Stromal cell of bone marrow (primary cell): ENCODE measurements around the gene PRIM1.
"Not testable (repeated sequence)": the region's sequence is repeated elsewhere in the genome, so short reads cannot be mapped to it uniquely, and the experiment has no call there.

Experiments used
- DNase-seq: peaks from one replicate; pipeline ENCODE4 v3.0.0-alpha.2; 2012; ENCODE audit warnings: low read depth

PRIM1 gene

DNA sequence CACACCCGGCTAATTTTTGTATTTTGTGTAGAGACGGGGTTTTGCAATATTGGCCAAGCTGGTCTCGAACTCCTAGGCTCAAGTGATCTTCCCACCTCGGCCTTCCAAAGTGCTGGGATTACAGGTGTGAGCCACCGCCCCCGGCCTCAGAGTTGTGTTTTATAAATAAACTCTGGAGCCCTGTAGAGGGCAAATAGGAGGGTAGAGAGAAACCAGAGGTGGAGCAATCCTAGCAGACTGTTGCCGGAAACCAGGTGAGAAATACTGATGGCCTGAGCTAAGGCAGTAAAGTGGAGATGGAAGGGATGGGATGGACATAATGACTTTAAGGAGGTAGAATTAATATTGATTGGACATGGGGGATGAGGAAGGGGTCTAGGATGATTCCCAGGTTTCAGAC lies 8.3 kb upstream of the PRIM1 start:
- no peak for DNase-seq

DNA sequence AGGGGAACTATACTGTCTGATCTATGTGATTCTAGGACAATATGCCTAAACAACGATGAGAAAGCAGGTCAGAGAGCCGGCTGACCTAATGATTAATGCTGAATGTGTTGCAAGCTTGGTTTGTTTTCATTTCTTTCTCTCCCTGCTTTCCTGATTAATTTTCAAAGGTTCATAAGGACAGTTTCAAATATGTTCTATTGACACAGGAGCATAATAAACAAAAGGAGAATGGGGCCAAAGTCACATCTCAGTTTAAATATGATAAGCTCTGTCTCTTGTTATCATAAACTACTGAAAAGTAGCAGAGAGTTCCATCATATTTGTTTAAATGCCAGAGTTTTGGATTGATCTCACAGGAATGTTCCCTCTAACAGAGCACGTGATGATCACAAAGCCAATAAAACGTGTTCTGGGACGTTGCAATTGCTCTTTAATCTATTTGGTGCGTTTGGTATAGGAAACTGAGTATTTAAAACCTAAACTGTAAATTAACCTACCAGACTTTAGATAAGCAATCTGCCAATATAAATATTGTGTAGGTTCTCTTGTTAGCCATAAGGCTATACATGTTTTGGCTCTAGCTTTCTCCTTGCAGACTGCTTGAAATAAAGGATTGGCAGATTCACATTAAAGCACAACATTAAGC lies 7.3 kb upstream of the PRIM1 start:
- no peak for DNase-seq

DNA sequence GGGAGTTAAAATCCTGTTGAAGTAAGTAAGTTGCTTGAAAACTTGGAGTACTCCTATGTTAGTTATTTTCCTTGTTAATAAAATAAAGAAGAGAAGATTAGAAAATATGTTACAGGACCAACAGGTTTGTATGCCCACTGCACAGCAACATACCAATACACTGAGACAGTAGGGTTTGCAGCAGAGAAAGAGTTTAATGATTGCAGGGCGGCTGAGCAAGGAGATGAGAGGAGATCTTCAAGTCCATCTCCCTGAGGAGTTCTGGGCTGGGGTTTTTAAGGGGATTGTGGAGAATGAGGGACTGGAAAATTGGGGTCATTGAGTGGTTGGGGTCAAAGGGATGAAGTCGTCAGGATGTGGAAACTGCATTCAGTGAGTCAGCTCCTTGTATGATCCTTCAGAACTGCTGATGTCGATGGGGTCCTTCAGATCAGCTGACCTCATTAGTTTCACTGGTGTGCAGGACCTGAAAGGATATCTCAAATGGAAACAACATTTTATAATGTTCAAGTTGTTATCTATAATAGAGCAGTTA lies 6.7 kb upstream of the PRIM1 start:
- DNase-seq = no peak

DNA sequence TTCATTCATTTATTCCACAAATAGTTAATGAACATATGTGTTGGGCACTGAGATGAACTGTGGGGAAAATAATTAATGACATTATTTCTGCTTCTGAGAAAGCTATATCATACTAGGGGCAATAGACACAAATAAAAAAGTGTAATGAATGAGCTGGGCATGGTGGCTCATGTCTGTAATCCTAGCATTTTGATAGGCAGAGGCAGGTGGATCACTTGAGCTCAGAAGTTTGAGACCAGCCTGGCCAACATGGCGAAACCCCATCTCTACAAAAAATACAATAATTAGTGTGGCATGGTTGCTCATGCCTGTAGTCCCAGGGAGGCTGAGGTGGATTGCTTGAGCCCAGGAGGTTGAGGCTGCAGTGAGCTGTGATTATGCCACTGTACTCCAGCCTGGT lies 5.8 kb upstream of the PRIM1 start:
- DNase-seq = not testable (repeated sequence)

DNA sequence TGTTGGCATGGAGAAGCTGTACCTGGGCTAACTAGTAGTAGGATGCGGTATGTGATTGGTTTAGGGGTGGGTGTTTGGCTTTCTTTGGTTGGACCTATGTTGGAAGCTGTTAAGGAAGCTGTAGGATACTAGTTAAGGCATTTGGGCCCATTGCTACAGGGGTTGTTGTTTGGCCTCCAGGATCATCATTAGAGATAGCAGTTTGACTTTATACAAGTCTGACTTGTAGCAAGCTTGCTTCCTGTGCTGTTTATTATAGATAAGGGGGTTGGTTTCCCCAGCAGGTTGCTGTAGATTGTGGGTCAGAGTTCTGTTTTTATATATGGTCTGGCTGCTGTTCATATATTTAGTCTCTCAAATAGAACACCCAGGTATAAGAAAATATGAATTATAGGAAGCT lies 1.4 kb upstream of the PRIM1 start:
- DNase-seq = no peak

DNA sequence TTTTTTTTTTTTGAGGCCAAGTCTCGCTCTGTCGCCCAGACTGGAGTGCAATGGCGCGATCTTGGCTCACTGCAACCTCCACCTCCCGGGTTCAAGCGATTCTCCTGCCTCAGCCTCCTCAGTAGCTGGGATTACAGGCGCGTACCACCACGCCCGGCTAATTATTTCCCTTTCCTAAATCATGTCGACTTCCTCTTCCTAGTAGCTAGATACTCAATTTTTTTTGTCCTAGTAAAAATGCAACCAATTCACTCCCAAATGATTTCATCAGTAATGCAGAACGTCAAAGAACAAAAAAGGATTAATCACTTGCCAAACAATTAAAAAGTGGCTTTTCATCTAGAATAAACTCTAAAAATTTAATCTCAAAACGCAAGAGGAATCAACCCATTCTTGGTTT lies 1.5 kb downstream of the PRIM1 start:
- DNase-seq = not testable (repeated sequence)

DNA sequence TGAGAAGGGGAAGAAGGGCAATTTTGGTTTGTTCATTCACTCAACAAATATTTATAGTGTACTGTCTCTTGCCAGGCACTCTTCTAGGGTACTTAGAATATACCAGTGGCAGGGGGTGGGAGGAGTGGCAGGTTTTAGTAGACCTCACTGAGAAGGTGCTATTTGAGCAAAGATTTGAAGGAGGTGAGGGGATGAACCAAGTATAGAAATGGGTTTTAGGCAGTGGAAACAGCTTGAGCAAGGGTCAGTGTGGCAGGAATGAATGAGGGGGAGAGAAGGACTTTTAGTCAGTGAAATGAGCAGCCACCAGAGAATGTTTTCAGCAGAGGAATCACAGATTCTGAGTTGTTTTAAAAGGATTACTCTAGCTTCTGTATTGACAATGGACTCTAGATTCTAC lies 2.3 kb downstream of the PRIM1 start:
- DNase-seq = no peak

DNA sequence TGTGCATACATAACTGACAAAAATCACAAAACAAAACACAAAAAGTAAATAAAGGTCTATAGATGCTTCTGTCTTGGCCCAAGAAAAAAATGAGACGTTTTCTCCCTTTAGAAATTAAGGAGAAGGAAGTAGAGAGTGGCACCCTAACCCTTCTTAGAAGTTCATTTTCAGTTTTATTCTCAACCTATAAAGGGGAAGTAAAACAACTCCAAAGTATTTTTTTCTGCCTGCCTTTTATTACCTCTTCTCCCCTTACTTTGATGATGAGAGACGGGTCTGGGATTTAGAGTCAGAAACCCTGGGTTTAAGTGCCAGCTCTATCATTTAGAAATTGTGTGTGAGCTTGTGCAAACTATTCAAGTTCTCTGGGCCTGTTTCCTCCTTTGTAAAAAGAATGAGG lies 2.8 kb downstream of the PRIM1 start:
- DNase-seq = no peak

DNA sequence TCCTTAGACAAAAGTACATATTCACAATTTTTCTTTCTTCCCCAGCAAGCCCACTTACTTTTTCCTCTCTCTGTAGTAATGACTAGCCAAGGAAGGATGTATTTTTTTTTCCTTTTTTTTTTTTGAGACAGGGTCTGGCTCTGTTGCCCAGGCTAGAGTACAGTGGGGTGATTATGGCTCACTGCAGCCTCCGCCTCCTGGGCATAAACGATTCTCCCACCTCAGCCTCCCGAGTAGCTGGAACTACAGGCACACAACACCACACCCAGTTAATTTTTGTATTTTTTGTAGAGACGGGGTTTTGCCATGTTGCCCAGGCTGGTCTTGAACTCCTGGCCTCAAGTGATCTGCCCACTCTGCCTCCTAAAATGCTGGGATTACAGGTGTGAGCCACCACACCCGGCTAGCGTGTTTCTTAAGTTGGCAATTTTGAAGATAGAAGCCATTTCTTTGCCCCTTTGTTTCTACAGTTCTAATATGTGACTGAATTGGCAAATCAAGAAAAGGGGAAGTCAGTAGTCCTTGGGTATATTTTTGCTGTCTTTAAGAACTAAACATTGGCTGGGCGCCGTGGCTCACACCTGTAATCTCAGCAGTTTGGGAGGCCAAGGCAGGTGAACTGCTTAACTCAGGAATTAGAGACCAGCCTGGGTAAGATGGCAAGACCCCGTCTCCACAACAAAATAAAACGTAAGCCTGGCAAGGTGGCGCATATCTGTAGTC lies 23.8 kb downstream of the PRIM1 start:
- no peak for DNase-seq

DNA sequence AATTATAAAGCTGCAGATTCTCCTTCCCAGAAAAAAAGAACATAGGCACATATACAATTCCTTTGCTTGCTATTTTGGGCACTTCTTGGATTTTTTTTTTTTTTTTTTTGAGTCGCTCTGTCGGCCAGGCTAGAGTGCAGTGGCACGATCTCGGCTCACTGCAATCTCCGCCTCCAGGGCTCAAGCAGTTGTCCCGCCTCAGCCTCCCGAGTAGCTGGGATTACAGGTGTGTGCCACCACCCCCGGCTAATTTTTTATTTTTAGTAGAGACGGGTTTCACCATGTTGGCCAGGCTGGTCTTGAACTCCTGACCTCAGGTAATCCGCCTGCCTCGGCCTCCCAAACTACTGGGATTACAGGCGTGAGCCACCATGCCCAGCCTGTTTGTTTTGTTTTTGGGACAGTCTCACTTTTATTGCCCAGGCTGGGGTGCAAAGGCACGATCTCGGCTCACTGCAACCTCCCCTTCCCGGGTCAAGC lies 25.9 kb downstream of the PRIM1 start:
- not testable (repeated sequence) for DNase-seq

DNA sequence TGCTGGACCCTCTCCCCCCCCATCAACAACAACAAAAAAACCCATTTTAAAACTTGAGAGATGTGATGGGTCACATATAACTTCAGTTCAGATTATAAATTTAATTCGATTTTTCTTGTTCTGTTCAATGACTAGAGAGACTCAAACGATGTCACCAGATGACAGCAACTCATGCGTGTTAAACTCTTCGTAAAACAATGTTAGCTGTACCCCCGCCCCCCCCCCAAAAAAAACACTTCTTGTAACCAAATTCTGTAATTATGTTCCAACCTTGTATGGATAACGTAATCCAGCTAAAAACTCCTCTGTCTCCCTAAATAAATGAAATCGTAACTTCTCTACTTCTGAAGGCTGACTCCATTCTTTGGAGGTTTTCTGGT lies 26.4 kb downstream of the PRIM1 start:
- DNase-seq = no peak

DNA sequence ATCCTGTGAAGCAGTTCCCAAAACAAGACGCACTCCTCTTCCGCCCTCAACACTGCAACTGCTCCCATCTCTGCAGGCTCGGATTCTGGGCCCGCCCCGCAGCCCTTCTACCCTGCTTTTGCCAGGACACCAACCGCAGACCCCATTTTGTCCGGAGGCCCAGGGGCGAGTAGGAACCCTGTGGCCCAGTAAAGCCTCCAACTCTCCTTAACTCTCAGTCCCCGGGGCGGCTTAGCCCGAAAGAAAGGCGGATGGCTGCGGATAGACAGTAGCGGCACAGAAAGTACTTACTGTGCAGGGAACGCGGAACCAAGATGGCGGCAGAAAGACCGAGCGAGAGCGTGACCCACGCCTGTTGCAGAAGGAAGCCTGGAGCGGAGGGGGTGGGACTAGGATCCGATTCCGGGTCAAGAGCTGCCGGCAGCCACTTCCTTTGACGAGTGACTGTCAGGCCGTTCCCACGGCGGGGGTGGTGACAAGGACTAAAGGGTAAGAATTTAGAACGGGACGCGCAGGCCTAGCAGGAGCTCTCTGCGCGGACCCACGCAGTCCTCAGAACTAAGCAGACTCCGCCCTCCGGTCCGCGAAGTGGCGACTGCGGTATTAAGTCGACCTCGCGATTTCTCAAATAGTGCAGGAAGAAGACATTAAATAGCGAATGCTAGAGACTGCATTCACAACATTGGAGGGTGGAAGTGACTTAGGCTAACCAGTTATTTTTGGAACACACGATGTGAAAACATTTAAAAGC lies 27.0 kb downstream of the PRIM1 start, which contains the start of gene NACA:
TSS of gene NACA (minus strand) at position 328 of the 751 bp plus-strand sequence. CDS start 778 bp downstream, outside the sequence.
- DNase-seq = peak; percentile 95

DNA sequence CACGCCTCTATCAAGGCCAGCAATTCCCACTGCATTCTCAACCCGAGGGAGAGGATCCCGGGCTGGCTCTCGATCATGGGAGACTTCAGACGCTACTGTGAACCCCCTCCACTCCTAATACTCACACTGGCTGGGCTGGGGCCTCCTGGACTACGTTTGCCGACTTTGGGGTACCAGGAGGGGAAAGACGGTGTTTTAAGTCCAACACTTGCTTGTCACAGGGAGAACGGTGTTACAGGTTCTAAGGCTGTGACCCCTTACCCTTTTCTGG lies 27.5 kb downstream of the PRIM1 start:
- DNase-seq = no peak

DNA sequence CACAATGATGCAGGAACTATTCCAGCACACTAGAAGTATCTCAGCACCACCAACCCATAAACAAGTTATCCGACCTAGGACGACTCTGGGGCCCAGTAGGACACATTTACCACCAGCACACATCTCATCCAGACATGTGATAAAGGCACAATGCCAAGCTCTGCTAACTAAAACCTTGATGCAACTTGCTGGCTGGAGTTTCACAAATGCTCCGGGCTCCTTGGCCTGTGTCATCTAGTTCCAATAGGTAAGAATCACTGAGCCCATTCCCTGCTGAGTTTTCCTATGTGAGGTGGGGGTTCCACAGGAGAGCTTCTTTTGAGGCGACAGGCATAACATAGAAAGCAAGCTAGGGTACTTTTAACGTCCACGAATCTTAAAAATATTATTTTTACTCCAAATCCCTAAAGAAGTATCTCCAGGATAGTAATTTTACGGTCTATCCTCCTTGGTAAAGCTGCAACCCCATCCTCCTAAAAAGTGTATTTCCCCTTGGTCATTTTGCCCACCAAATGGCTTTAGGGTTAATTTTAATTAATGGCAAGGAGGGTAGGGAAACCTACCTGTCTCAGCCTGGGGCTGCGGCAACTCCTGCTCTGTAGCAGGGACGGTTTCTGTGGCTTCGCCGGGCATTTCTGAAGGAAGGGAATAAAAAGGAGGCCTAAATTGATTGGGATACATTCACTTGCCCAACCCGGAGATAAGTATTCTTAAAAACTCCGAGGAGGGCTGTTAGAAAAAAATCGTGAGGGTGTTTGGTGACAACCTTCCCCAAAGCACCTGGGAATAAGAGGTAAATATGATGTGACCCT lies 28.0 kb downstream of the PRIM1 start:
- peak; percentile 72 for DNase-seq

DNA sequence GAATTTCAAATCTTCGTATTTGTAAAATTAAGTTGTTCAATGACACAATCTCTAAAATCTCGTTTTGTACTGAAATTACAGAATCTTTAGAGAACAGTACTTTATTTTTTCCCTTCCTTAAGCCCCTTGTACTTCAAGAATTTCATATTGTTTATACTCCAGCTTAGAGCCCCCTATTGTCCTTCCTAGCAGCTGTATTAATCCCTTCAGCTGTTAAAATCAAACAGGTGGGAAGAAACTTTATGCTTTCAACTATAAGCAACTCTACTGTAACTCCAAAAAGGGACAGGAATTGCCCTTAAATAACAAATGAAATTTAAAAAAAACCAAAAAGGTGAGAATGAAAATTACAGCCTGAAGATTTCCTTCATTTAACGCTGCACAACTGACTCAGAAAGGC lies 28.8 kb downstream of the PRIM1 start:
- no peak for DNase-seq

DNA sequence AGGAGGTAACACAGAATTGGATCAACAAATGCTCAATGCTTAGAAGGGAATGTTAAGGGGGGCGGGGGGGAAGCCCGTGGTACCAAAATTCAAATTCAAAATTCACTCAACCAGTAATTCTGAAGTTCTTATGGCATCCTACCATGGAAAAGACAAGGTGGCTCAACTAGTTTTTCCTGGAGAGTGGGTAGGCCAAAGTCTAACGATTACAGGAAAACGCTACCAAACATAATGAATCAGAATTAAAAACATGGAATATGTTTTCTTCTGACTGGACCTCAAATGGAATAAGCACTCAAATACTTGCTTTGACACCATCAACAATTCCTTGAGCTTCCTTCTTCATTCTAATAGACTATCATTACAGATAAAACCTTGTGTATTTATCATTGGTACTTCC lies 29.3 kb downstream of the PRIM1 start:
- DNase-seq = no peak

DNA sequence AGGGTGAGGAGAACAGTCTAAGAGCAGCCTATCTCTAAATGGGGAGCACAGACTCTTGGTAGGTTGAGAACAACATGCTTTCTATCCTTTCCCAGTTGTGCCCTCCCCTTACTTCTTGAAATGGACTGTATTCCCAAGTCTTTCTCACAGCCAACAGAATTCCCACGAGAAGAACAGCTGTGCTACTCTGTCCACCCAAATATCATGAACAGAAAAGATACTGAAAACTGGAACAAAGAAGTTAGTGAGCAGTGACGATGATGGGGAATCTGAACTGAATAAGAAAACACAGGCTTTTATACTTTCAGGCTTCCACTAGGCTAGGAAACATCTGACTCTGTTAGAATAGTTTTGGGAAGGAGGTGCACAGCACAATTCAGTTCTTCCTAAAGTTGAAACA lies 30.4 kb downstream of the PRIM1 start:
- no peak for DNase-seq

DNA sequence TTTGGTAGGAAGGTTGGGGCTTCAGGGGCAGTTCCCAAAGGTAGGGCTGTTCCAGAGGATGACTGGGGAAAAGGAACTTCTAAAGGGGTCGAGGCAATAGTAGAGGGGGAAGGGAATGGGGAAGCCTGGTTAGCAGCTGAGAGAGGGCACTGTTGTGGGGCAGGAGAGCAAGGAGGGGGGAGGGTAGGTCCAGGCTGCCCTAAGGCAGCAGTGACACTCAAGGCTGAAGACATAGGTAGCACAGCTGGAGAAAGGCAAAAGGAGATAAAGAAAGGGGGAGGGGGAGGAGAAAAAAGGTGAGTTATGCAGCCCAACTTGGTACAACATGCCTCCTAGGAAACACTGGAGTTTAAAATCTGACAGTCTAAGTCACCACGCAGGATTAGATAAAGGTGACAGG lies 30.9 kb downstream of the PRIM1 start:
- no peak for DNase-seq

DNA sequence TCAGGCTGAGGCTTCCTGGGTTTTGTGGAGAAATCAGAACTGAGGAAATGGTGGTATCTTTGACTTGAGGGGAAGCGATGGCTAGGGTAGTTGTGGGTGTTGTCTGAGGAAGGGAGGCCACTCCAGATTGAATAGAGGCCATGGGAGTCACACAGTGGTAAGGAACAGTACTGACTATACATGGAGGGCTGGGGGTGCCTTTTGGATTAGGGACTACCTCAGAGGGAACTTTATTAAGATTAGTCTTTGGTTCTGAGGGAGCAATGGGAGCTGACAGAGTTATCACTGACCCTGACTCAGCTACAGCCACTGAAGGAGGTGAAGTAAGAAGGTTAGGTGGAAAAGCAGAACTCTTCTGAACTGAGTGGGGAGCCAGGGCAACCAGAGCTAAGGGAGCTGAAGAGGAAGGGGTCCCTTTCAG lies 31.4 kb downstream of the PRIM1 start:
- no peak for DNase-seq

DNA sequence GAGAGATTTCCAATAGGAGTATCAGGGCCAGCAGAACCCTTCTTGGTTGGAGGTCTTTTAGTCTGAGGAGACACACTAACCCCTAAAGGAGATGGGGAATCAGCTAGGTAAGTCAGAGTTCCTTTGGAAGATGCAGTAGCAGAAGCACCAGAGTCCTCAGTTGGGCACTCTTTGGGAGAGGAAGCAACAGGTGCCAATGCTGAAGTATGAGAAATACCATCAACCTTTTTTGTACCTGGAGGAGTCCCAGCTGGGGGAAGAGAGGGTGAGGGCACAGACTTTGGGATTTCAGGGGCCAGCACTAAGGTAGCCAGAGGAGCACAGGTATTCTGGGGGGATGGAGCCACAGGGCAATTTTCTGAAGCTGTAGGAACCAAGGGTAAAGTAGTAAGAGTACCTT lies 33.1 kb downstream of the PRIM1 start:
- DNase-seq = no peak

DNA sequence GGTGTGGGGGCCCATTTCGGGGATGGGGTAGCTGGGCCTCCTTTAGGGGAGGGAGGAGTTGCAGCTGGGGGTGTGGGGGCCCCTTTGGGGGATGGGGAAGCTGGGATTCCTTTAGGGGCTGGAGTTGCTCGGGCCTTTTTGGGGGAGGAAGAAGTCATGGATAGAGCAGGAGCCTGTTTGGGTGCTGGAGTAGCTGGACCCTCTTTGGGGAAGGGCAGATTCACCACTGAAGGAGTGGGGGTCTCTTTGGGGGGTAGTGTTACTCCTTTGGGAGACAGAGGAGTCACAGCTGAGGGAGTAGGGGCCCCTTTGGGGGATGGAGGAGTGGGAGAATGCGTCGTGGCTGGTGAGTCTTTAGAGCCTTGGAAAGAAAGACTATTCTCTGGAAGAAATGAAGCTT lies 33.5 kb downstream of the PRIM1 start:
- DNase-seq = no peak

DNA sequence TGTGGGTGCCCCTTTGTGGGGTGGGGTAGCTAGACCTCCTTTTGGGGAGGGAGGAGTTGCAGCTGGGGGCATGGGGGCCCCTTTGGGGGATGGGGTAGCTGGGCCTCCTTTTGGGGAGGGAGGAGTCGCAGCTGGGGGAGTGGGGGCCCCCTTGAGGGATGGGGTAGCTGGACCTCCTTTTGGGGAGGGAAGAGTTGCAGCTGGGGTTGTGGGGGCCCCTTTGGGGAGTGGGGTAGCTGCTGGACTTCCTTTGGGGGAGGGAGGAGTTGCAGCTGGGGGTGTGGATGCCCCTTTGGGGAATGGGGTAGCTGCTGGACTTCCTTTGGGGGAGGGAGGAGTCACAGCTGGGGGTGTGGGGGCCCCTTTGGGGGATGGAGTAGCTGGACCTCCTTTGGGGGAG lies 34.0 kb downstream of the PRIM1 start:
- no peak for DNase-seq
